Fibroblast of mammary gland (primary cell): ENCODE results near the gene WSB2.
"Not testable (repeated sequence)": the region's sequence is repeated elsewhere in the genome, so short reads cannot be mapped to it uniquely, and the experiment has no call there.

Experiments
- DNase-seq: peaks from one replicate; pipeline ENCODE4 v3.0.0-alpha.2; 2010; ENCODE audit warnings: low read depth
- H3K4me3 ChIP-seq: 2 replicates; pipeline ENCODE4 v1.5.1; 2011; ENCODE audit warnings: low read depth, mild to moderate bottlenecking, low read length, moderate library complexity; ENCODE audit not compliant: control insufficient read depth
- TF ChIP-seq, protein P1 (sequence below): conservative IDR thresholded peaks from 2 replicates; pipeline ENCODE4 v1.5.1; 2011; ENCODE audit warnings: low read depth, low read length, inconsistent platforms; ENCODE audit not compliant: control insufficient read depth, insufficient read depth

WSB2 gene

DNA sequence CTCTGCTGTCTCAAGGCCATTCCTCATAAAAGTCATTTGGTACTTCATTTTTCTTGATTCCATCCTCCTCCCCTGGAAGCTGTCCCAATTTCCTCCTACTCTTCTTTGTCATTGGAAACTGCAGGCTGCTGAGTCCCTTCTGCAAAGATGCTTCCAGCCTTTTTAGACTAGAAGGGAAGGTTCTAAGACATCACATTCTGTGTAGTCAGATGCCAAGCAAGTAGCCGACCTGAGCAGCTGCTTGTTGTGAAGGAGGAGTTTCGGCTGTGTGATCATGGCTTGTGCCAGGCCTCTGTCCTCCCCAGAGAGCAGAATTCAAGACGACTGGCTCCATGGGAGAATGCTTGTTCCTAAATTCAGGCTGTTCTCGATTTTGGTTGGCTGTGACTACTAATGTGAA is 35.8 kb downstream of the WSB2 start:
- TF ChIP-seq, protein P1, sequence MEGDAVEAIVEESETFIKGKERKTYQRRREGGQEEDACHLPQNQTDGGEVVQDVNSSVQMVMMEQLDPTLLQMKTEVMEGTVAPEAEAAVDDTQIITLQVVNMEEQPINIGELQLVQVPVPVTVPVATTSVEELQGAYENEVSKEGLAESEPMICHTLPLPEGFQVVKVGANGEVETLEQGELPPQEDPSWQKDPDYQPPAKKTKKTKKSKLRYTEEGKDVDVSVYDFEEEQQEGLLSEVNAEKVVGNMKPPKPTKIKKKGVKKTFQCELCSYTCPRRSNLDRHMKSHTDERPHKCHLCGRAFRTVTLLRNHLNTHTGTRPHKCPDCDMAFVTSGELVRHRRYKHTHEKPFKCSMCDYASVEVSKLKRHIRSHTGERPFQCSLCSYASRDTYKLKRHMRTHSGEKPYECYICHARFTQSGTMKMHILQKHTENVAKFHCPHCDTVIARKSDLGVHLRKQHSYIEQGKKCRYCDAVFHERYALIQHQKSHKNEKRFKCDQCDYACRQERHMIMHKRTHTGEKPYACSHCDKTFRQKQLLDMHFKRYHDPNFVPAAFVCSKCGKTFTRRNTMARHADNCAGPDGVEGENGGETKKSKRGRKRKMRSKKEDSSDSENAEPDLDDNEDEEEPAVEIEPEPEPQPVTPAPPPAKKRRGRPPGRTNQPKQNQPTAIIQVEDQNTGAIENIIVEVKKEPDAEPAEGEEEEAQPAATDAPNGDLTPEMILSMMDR: no peak
- no peak for DNase-seq
- no peak overlapping the region for H3K4me3 ChIP-seq

GRCh38 chr12:118023301-118023860 is 37.6 kb downstream of the WSB2 start:
- TF ChIP-seq, protein P1: no peak
- no peak overlapping the region for H3K4me3 ChIP-seq

DNA sequence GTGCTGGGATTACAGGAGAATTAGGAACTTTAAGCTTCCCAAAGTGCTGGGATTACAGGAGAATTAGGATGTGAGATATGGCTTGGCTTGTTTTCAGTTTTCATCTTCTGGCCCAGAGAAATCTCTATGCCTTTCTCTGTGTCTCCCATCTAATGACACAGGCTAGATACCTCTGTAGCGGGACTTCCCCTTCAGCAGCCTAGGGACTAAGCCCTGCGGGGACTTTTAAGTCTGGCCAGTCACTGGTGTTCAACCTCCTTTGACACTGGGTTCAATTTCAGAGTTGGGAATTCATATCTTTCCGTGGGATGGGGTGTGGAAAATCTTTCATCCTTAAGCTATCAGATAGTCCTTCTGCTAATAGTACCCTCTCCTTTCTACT is 38.3 kb downstream of the WSB2 start:
- TF ChIP-seq, protein P1: no peak
- DNase-seq: no peak
- no peak overlapping the region for H3K4me3 ChIP-seq

More at GRCh38 chr12:118023301-118023860, 37.6 kb downstream of the WSB2 start:
- DNase-seq: no peak

- not testable (repeated sequence) for DNase-seq, H3K4me3 ChIP-seq
Observed at GRCh38 chr12:118022097-118022727, 38.8 kb downstream of the WSB2 start.

DNA sequence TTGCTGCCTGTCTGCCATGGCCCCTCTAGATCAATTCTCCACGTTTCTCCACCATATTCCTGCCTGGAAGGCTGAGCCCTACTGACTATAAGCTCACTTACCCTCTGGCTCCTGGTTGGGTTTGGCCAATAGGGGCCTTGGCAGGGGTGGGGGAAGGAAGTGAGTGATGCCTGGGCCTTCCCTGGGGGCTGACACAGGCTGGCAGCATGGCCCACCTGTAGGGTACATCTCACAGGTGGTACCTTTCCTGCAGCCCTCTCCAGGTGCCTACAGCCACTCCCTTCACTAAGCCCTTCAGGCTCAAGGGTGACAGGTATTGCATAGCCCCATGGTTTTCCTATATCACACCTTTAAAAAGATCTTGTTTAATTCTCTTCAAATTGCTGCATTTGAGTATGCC is 40.9 kb downstream of the WSB2 start:
- TF ChIP-seq, protein P1: no peak
- H3K4me3 ChIP-seq: no peak overlapping the region
- no peak for DNase-seq

DNA sequence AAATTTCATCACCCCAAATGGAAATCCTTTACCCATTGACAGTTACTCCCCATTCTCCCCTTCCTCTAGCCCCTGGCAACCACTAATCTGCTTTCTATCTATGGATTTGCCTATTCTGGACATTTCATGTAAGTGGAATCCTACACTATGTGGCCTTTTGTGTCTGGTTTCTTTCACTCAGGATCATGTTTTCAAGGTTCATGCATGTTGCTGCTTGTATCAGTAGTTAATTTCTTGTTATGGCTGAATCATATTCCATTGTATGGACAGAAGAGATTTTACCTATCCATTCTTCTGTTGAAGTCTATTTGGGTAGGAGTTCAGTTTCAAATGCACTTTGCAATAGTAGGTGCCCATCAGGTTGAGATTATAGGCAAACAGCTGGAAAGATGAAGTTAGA is 43.1 kb downstream of the WSB2 start:
- no peak overlapping the region for H3K4me3 ChIP-seq

More for the DNA sequence above, 43.1 kb downstream of the WSB2 start:
- no peak for DNase-seq
- TF ChIP-seq, protein P1: no peak
